Activated naive CD8-positive, alpha-beta T cell treated with anti-CD3 and anti-CD28 coated beads, Interleukin-2, amount 50 U/mL, for 24 hours (primary cell): ENCODE measurements around the gene SEMA4D.
A peak's percentile ranks its signal among the peaks of the same experiment; 100 is the strongest.

ENCODE experiments used
- ATAC-seq: fragments of 150-1000 bp; cut with Tn5 transposase; one replicate; pipeline ENCODE4 v1.10.0; 2021
- DNase-seq: peaks from one replicate; pipeline ENCODE4 v3.0.0; 2021
- H3K27ac Mint-ChIP-seq: one replicate; pipeline ENCODE4 v1.8.0; 2021; ENCODE audit warnings: mild to moderate bottlenecking, mixed read lengths
- H3K27me3 Mint-ChIP-seq: one replicate; pipeline ENCODE4 v1.8.0; 2021; ENCODE audit warnings: mixed read lengths
- H3K36me3 Mint-ChIP-seq: one replicate; pipeline ENCODE4 v1.8.0; 2021; ENCODE audit warnings: low read depth, mixed read lengths
- H3K4me1 Mint-ChIP-seq: one replicate; pipeline ENCODE4 v1.8.0; 2021; ENCODE audit warnings: mixed read lengths
- H3K4me3 Mint-ChIP-seq: one replicate; pipeline ENCODE4 v1.8.0; 2021; ENCODE audit warnings: mild to moderate bottlenecking, moderate library complexity, mixed read lengths
- H3K9me3 Mint-ChIP-seq: one replicate; pipeline ENCODE4 v1.8.0; 2021; ENCODE audit warnings: mixed read lengths

SEMA4D gene

GRCh38 chr9:89383030-89383720 lies 114.7 kb downstream of the SEMA4D start:
- DNase-seq, result no peak
- ATAC-seq, result peak; percentile 37
- peaks cover 77% of the 10 kb centered on the region for H3K36me3 Mint-ChIP-seq
- H3K4me1 Mint-ChIP-seq, result peaks cover 53% of the 10 kb centered on the region
- no peaks in the 10 kb centered on the region for H3K9me3 Mint-ChIP-seq
- H3K4me3 Mint-ChIP-seq, result peak overlapping the region; percentile 48
- H3K27ac Mint-ChIP-seq, result peak overlapping the region; percentile 91
- H3K27me3 Mint-ChIP-seq, result no peaks in the 10 kb centered on the region

- Mint-ChIP-seq H3K4me1 (peaks cover 58% of the 10 kb centered on the region), H3K27ac (peak overlapping the region; percentile 91), H3K36me3 (peaks cover 80% of the 10 kb centered on the region), H3K4me3 (peak overlapping the region; percentile 51), H3K9me3 (no peaks in the 10 kb centered on the region), H3K27me3 (no peaks in the 10 kb centered on the region)
- DNase-seq (peak; percentile 56), ATAC-seq (peak; percentile 80)
These were observed 115.6 kb downstream of the SEMA4D start for GRCh38 chr9:89382026-89382986.

GRCh38 chr9:89381308-89381609 lies 116.7 kb downstream of the SEMA4D start:
- H3K27ac Mint-ChIP-seq, result peak overlapping the region; percentile 91
- DNase-seq, result no peak
- peaks cover 62% of the 10 kb centered on the region for H3K4me1 Mint-ChIP-seq
- no peaks in the 10 kb centered on the region for H3K27me3 Mint-ChIP-seq
- H3K4me3 Mint-ChIP-seq, result no peak overlapping the region
- H3K36me3 Mint-ChIP-seq, result peaks cover 80% of the 10 kb centered on the region
- ATAC-seq, result no peak
- no peaks in the 10 kb centered on the region for H3K9me3 Mint-ChIP-seq

- Mint-ChIP-seq H3K27ac (peak overlapping the region; percentile 91), H3K36me3 (peaks cover 75% of the 10 kb centered on the region), H3K27me3 (no peaks in the 10 kb centered on the region), H3K4me1 (peaks cover 63% of the 10 kb centered on the region), H3K9me3 (no peaks in the 10 kb centered on the region), H3K4me3 (no peak overlapping the region)
- DNase-seq (no peak), ATAC-seq (no peak)
These were observed 117.2 kb downstream of the SEMA4D start for GRCh38 chr9:89380437-89381307.

GRCh38 chr9:89379508-89380115 lies 118.3 kb downstream of the SEMA4D start:
- no peak overlapping the region for H3K4me3 Mint-ChIP-seq

GRCh38 chr9:89379031-89379430 lies 118.9 kb downstream of the SEMA4D start:
- no peak for ATAC-seq
- H3K4me1 Mint-ChIP-seq, result peaks cover 70% of the 10 kb centered on the region
- peak overlapping the region; percentile 26 for H3K4me3 Mint-ChIP-seq
- no peak for DNase-seq
- H3K36me3 Mint-ChIP-seq, result peaks cover 66% of the 10 kb centered on the region
- H3K27me3 Mint-ChIP-seq, result no peaks in the 10 kb centered on the region
- H3K27ac Mint-ChIP-seq, result peak overlapping the region; percentile 67
- no peaks in the 10 kb centered on the region for H3K9me3 Mint-ChIP-seq

More at GRCh38 chr9:89379508-89380115, 118.3 kb downstream of the SEMA4D start:
- peaks cover 69% of the 10 kb centered on the region for H3K4me1 Mint-ChIP-seq
- DNase-seq (no peak), ATAC-seq (no peak)
- H3K27ac Mint-ChIP-seq, result peak overlapping the region; percentile 73
- H3K27me3 Mint-ChIP-seq, result no peaks in the 10 kb centered on the region
- peaks cover 71% of the 10 kb centered on the region for H3K36me3 Mint-ChIP-seq
- no peaks in the 10 kb centered on the region for H3K9me3 Mint-ChIP-seq

GRCh38 chr9:89378541-89378940 lies 119.4 kb downstream of the SEMA4D start:
- H3K36me3 Mint-ChIP-seq, result peaks cover 61% of the 10 kb centered on the region
- peak overlapping the region; percentile 67 for H3K27ac Mint-ChIP-seq
- H3K4me3 Mint-ChIP-seq, result peak overlapping the region; percentile 26
- ATAC-seq (no peak), DNase-seq (no peak)
- no peaks in the 10 kb centered on the region for H3K27me3 Mint-ChIP-seq
- H3K4me1 Mint-ChIP-seq, result peaks cover 65% of the 10 kb centered on the region
- H3K9me3 Mint-ChIP-seq, result no peaks in the 10 kb centered on the region

GRCh38 chr9:89377411-89377810 lies 120.5 kb downstream of the SEMA4D start:
- DNase-seq (no peak), ATAC-seq (no peak)
- peaks cover 53% of the 10 kb centered on the region for H3K36me3 Mint-ChIP-seq
- H3K4me3 Mint-ChIP-seq, result peak overlapping the region; percentile 7
- no peaks in the 10 kb centered on the region for H3K9me3 Mint-ChIP-seq
- no peaks in the 10 kb centered on the region for H3K27me3 Mint-ChIP-seq
- peak overlapping the region; percentile 37 for H3K27ac Mint-ChIP-seq
- H3K4me1 Mint-ChIP-seq, result peaks cover 63% of the 10 kb centered on the region

GRCh38 chr9:89376741-89377351 lies 121.1 kb downstream of the SEMA4D start:
- DNase-seq, result no peak
- no peak for ATAC-seq
- peak overlapping the region; percentile 70 for H3K27ac Mint-ChIP-seq
- H3K9me3 Mint-ChIP-seq, result no peaks in the 10 kb centered on the region
- no peak overlapping the region for H3K4me3 Mint-ChIP-seq
- no peaks in the 10 kb centered on the region for H3K27me3 Mint-ChIP-seq
- peaks cover 48% of the 10 kb centered on the region for H3K36me3 Mint-ChIP-seq
- peaks cover 57% of the 10 kb centered on the region for H3K4me1 Mint-ChIP-seq

GRCh38 chr9:89376286-89376685 lies 121.6 kb downstream of the SEMA4D start:
- H3K36me3 Mint-ChIP-seq, result peaks cover 43% of the 10 kb centered on the region
- no peak for ATAC-seq
- peak overlapping the region; percentile 78 for H3K27ac Mint-ChIP-seq
- DNase-seq, result no peak
- H3K27me3 Mint-ChIP-seq, result no peaks in the 10 kb centered on the region
- no peaks in the 10 kb centered on the region for H3K9me3 Mint-ChIP-seq
- H3K4me3 Mint-ChIP-seq, result no peak overlapping the region
- H3K4me1 Mint-ChIP-seq, result peaks cover 52% of the 10 kb centered on the region

- peaks cover 35% of the 10 kb centered on the region for H3K36me3 Mint-ChIP-seq
- H3K27me3 Mint-ChIP-seq, result no peaks in the 10 kb centered on the region
- no peaks in the 10 kb centered on the region for H3K9me3 Mint-ChIP-seq
- ATAC-seq (peak; percentile 15), DNase-seq (no peak)
- H3K27ac Mint-ChIP-seq, result peak overlapping the region; percentile 78
- H3K4me1 Mint-ChIP-seq, result peaks cover 44% of the 10 kb centered on the region
- H3K4me3 Mint-ChIP-seq, result no peak overlapping the region
These were observed 122.6 kb downstream of the SEMA4D start for GRCh38 chr9:89375191-89375760.

GRCh38 chr9:89374176-89374575 lies 123.7 kb downstream of the SEMA4D start:
- peaks cover 28% of the 10 kb centered on the region for H3K36me3 Mint-ChIP-seq
- ATAC-seq (no peak), DNase-seq (no peak)
- no peaks in the 10 kb centered on the region for H3K27me3 Mint-ChIP-seq
- peaks cover 40% of the 10 kb centered on the region for H3K4me1 Mint-ChIP-seq
- no peak overlapping the region for H3K4me3 Mint-ChIP-seq
- peak overlapping the region; percentile 81 for H3K27ac Mint-ChIP-seq
- no peaks in the 10 kb centered on the region for H3K9me3 Mint-ChIP-seq

GRCh38 chr9:89372979-89373378 lies 124.9 kb downstream of the SEMA4D start:
- DNase-seq (no peak), ATAC-seq (peak; percentile 4)
- Mint-ChIP-seq H3K4me3 (no peak overlapping the region), H3K36me3 (peaks cover 18% of the 10 kb centered on the region), H3K9me3 (no peaks in the 10 kb centered on the region), H3K4me1 (peaks cover 40% of the 10 kb centered on the region), H3K27me3 (no peaks in the 10 kb centered on the region), H3K27ac (peak overlapping the region; percentile 81)
